Liver (tissue), 3 donors: ENCODE data around the gene LAMA2.

Experiments used
- ATF3 ChIP-seq: IDR thresholded peaks from 2 replicates; pipeline ENCODE4 v1.6.1; 2016; ENCODE audit warnings: antibody characterized with exemption
- CTCF ChIP-seq: fragments of 150-350 bp; IDR thresholded peaks from 2 replicates; pipeline ENCODE4 v1.5.1; 2017; ENCODE audit warnings: improper control_type of control experiment, low read depth, low read length; ENCODE audit not compliant: missing input control
- FOXA1 ChIP-seq: IDR thresholded peaks from 2 replicates; pipeline ENCODE4 v1.6.1; 2016; ENCODE audit warnings: antibody characterized with exemption
- GABPA ChIP-seq, 2 donors: IDR thresholded peaks in 1 of 2; conservative IDR thresholded peaks in 1 of 2; 2 replicates each; pipeline ENCODE4 v1.6.1; 2016; ENCODE audit warnings: antibody characterized with exemption in 2 of 2, mild to moderate bottlenecking in 1 of 2, moderate library complexity in 1 of 2
- HNF4A ChIP-seq, 2 donors: conservative IDR thresholded peaks; 2 replicates each; pipeline ENCODE4 v1.6.1; 2016; ENCODE audit warnings: antibody characterized with exemption in 2 of 2, mild to moderate bottlenecking in 2 of 2
- JUND ChIP-seq, 2 donors: IDR thresholded peaks; 2 replicates each; pipeline ENCODE4 v1.6.1; 2016; ENCODE audit warnings: antibody characterized with exemption in 2 of 2
- NR2F2 ChIP-seq: IDR thresholded peaks from 2 replicates; pipeline ENCODE4 v1.6.1; 2016; ENCODE audit warnings: antibody characterized with exemption
- RAD21 ChIP-seq, 2 donors: IDR thresholded peaks; 2 replicates each; pipeline ENCODE4 v1.6.1; 2016; ENCODE audit warnings: antibody characterized with exemption in 2 of 2, mild to moderate bottlenecking in 2 of 2
- REST ChIP-seq: IDR thresholded peaks from 2 replicates; pipeline ENCODE4 v1.6.1; 2016; ENCODE audit warnings: antibody characterized with exemption, mild to moderate bottlenecking
- RXRA ChIP-seq, 2 donors: IDR thresholded peaks; 2 replicates each; pipeline ENCODE4 v1.6.1; 2017 to 2018; ENCODE audit warnings: antibody characterized with exemption in 2 of 2, mild to moderate bottlenecking in 1 of 2
- SP1 ChIP-seq: IDR thresholded peaks from 2 replicates; pipeline ENCODE4 v1.6.1; 2018; ENCODE audit warnings: antibody characterized with exemption, mild to moderate bottlenecking
- TAF1 ChIP-seq: conservative IDR thresholded peaks from 2 replicates; pipeline ENCODE4 v1.6.1; 2016; ENCODE audit warnings: antibody characterized with exemption, mild to moderate bottlenecking
- ZBTB33 ChIP-seq: IDR thresholded peaks from 2 replicates; pipeline ENCODE4 v1.6.1; 2016; ENCODE audit warnings: antibody characterized with exemption
- donor health status: healthy.
- donor health status: healthy.

GRCh38 chr6:129481706-129482105 is 598.8 kb downstream of the LAMA2 start:
- TF ChIP-seq CTCF (no peak), GABPA (IDR thresholded peaks at IDR 0.05 in 1 of 2, conservative IDR thresholded peaks at IDR 0.05 in 1 of 2) (no peak), ZBTB33 (no peak), TAF1 (no peak), ATF3 (no peak), SP1 (no peak), JUND (IDR thresholded peaks at IDR 0.05) (no peak), REST (no peak), NR2F2 (no peak), HNF4A (conservative IDR thresholded peaks at IDR 0.05) (no peak), RXRA (IDR thresholded peaks at IDR 0.05) (no peak), FOXA1 (no peak), RAD21 (IDR thresholded peaks at IDR 0.05) (no peak)
